Heart right ventricle (tissue), 16 donors: ENCODE data around the gene RAVER1. TPM values are rescaled to one million over a fixed set of nuclear protein-coding genes. Genes with fewer than 3 reads are reported as not detected.

ENCODE experiments used
- ATAC-seq, 8 donors: fragments of 200-7000 bp; cut with Tn5 transposase; one replicate each; pipeline ENCODE4 v1.9.1; 2020; ENCODE audit warnings: mild to moderate bottlenecking in 8 of 8, moderate library complexity in 8 of 8, moderate number of reproducible peaks in 1 of 8
- DNase-seq, 2 donors: peaks; one replicate each; pipeline ENCODE4 v3.0.0-alpha.2; 2020
- H3K27ac ChIP-seq, 10 donors: fragments of 200-600 bp; sonication (generic) in 2 of 10; one replicate each; pipeline versions ENCODE4 v1.5.0 to v1.8.0; 2020 to 2022; ENCODE audit warnings: mild to moderate bottlenecking in 3 of 10
- H3K27me3 ChIP-seq, 7 donors: fragments of 200-600 bp; one replicate each; pipeline ENCODE4 v1.8.0; 2021 to 2022; ENCODE audit warnings: mild to moderate bottlenecking in 2 of 7
- H3K36me3 ChIP-seq, 9 donors: fragments of 200-600 bp; sonication (generic) in 1 of 9; one replicate each; pipeline versions ENCODE4 v1.5.0 to v1.8.0; 2020 to 2022; ENCODE audit warnings: mild to moderate bottlenecking in 2 of 9
- H3K4me1 ChIP-seq, 9 donors: fragments of 200-600 bp; sonication (generic) in 1 of 9; one replicate each; pipeline versions ENCODE4 v1.5.0 to v1.8.0; 2020 to 2022; ENCODE audit warnings: mild to moderate bottlenecking in 4 of 9
- H3K4me3 ChIP-seq, 10 donors: fragments of 200-600 bp; sonication (generic) in 2 of 10; one replicate each; pipeline versions ENCODE4 v1.5.0 to v1.8.0; 2020 to 2022; ENCODE audit warnings: mild to moderate bottlenecking in 7 of 10, moderate library complexity in 2 of 10
- H3K9me3 ChIP-seq, 11 donors: fragments of 200-600 bp in 10 of 11; sonication (generic) in 2 of 11; one replicate each; pipeline versions ENCODE4 v1.5.0 to v1.8.0; 2013 to 2022; ENCODE audit warnings: mild to moderate bottlenecking in 2 of 11, control low read depth in 1 of 11, moderate library complexity in 1 of 11
- CTCF ChIP-seq, 9 donors: fragments of 200-600 bp; sonication (generic) in 2 of 9; IDR thresholded peaks; one replicate each; pipeline versions ENCODE4 v1.5.0 to v1.8.0; 2021 to 2022; ENCODE audit warnings: antibody characterized with exemption in 9 of 9, mild to moderate bottlenecking in 5 of 9, moderate library complexity in 1 of 9
- WGBS, 2 donors: extraction: QIAGEN DNeasy Blood & Tissue Kit; methylation state at CpG; one replicate each; pipeline ENCODE4 v1.1.7; 2013; ENCODE audit warnings: inconsistent platforms in 1 of 2; 5-methylcytosine and 5-hydroxymethylcytosine counted together
- intact Hi-C, 10 donors: fragments of 100-400 bp; cut with DNase I; formaldehyde crosslinking; loops; one replicate each; pipeline versions ENCODE4 v1.11.1 to v1.14.2; 2022
- polyA plus RNA-seq, 2 donors: library from polyadenylated mRNA; stranded (reverse); fragments of 200-250 nt; gene quantifications; one replicate each; pipeline ENCODE4 v1.2.3, GENCODE V29; 2013
- total RNA-seq, 10 donors: library from RNA; stranded (reverse); fragmentation: NEBNext Ultra II Directional in 3 of 10; extraction: Animal tissue kit (Norgen Biotek cat#: 25700) in 3 of 10; gene quantifications; one replicate each; pipeline versions ENCODE4 v1.2.1 to v1.2.4, GENCODE V29; 2021 to 2023
- donor health status: Arrhythmogenic right ventricular cardiomyopathy.
- donor health status: ischemic (EF 13 %, LVEDD 7.1; RV severe dilation, severe dysfunction).
- donor health status: healthy with polysubstance abuse.
- donor health status: DM: no; HTN: yes; CAD: no.
- donor health status: DM: no; HTN: no; CAD: no.
- donor health status: ischemic (EF 25% LVEDD 6.9; RV normal size, moderate dysfunction).
- donor health status: ischemic (EF 25% LVEDD 5.7; RV mildly dilated, moderate dysfunction).
- donor health status: healthy.
- donor health status: DM: yes; HTN: yes; CAD: no.
- donor health status: Ischemic cardiomyopathy.
- donor health status: ischemic (EF 35%, LVEDD 5.7; RV mildly dilated, moderate dysfunction).
- donor health status: nonischemic (EF 11% LVEDD 7.7; RV severe dilation, severe dysfunction).
- donor health status: DM: yes; HTN: yes; CAD: no.
- donor health status: PGD.
- donor health status: ischemic (EF 29% LVEDD 5.4; RV normal size, mild dysfunction).
- donor health status: nonischemic (EF 23%, LVEDD 6.1; RV moderate dilation, normal function).

Gene RAVER1
- total and polyA plus RNA-seq, 12 donors = 5.1 to 16.9 (median 12.2) TPM

- 2% methylated on average over 48 of the region's 48 CpGs for WGBS, 2 donors
- intact Hi-C loops = no loop called here
- DNase-seq (peak in 1 of 2 donors; percentile 44), ATAC-seq (peak in 1 of 8 donors; percentile 10)
- Histone ChIP-seq H3K27ac (no peak overlapping the region), H3K4me1 (peaks cover 7 to 65% (median 39%) of the 10 kb centered on the region in 9 donors), H3K27me3 (peaks cover 39 to 95% (median 80%) of the 10 kb centered on the region in 7 donors), H3K4me3 (peak overlapping the region in 8 of 10 donors; percentile 12 to 45 (median 30)), H3K36me3 (no peaks in the 10 kb centered on the region), H3K9me3 (no peaks in the 10 kb centered on the region)
- peak in 4 of 9 donors; percentile 17 to 28 (median 24) for TF ChIP-seq CTCF (IDR thresholded peaks at IDR 0.05)
These were observed 38.0 kb downstream of the RAVER1 start for GRCh38 chr19:10295305-10295846.

GRCh38 chr19:10294368-10294697 is 39.0 kb downstream of the RAVER1 start:
- Histone ChIP-seq H3K9me3 (no peaks in the 10 kb centered on the region), H3K27me3 (peaks cover 39 to 96% (median 86%) of the 10 kb centered on the region in 7 donors), H3K36me3 (no peaks in the 10 kb centered on the region), H3K27ac (no peak overlapping the region), H3K4me3 (no peak overlapping the region), H3K4me1 (peaks cover 10 to 68% (median 49%) of the 10 kb centered on the region in 9 donors)
- TF ChIP-seq CTCF (IDR thresholded peaks at IDR 0.05) = peak in 1 of 9 donors; percentile 13
- intact Hi-C loops = no loop called here
- ATAC-seq = no peak
- WGBS, 2 donors = 13 to 16% methylated on average over 25 of the region's 25 CpGs
- no peak for DNase-seq

- H3K9me3 ChIP-seq = no peaks in the 10 kb centered on the region
- ATAC-seq (no peak), DNase-seq (no peak)
- no peaks in the 10 kb centered on the region for H3K36me3 ChIP-seq
- peaks cover 10 to 73% (median 54%) of the 10 kb centered on the region in 9 donors for H3K4me1 ChIP-seq
- no peak for TF ChIP-seq CTCF (IDR thresholded peaks at IDR 0.05)
- 20 to 26% methylated on average over 49 of the region's 49 CpGs for WGBS, 2 donors
- no peak overlapping the region for H3K4me3 ChIP-seq
- H3K27me3 ChIP-seq = peaks cover 39 to 98% (median 88%) of the 10 kb centered on the region in 7 donors
- no peak overlapping the region for H3K27ac ChIP-seq
- intact Hi-C loops = no loop called here
These were observed 39.5 kb downstream of the RAVER1 start for GRCh38 chr19:10293637-10294367.

- Histone ChIP-seq H3K36me3 (no peaks in the 10 kb centered on the region), H3K27me3 (peaks cover 39 to 99% (median 92%) of the 10 kb centered on the region in 7 donors), H3K4me3 (peak overlapping the region in 9 of 10 donors; percentile 24 to 56 (median 41)), H3K4me1 (peaks cover 13 to 81% (median 61%) of the 10 kb centered on the region in 9 donors), H3K27ac (peak overlapping the region in 1 of 10 donors; percentile 63), H3K9me3 (no peaks in the 10 kb centered on the region)
- intact Hi-C loops = no loop called here
- TF ChIP-seq CTCF (IDR thresholded peaks at IDR 0.05) = no peak
- WGBS, 2 donors = 15 to 18% methylated on average over 53 to 56 of the region's 56 CpGs
- DNase-seq (no peak), ATAC-seq (no peak)
These were observed 40.3 kb downstream of the RAVER1 start for GRCh38 chr19:10292789-10293636.
